ENCODE data around the gene OR2T3. TPM values are rescaled to one million over a fixed set of nuclear protein-coding genes. Genes with fewer than 3 reads are reported as not detected.
"Not testable (repeated sequence)": the region's sequence is repeated elsewhere in the genome, so short reads cannot be mapped to it uniquely, and the experiment has no call there.

OR2T3 gene
- total and polyA plus RNA-seq, 2 experiments from 2014 or later: not detected

GRCh38 chr1:248448409-248449074 is 24.6 kb upstream of the OR2T3 start:
- DNase-seq (ENCODE audit: low read depth in 1 of 2, low spot score in 1 of 2); H3K4me3 ChIP-seq; H3K27me3 ChIP-seq; H3K4me1 ChIP-seq (ENCODE audit: low read depth); H3K36me3 ChIP-seq; H3K27ac ChIP-seq; H3K9me3 ChIP-seq (ENCODE audit: low read depth): not testable (repeated sequence)

- not testable (repeated sequence) for H3K27me3 ChIP-seq; H3K4me3 ChIP-seq; H3K27ac ChIP-seq; DNase-seq (ENCODE audit: low read depth in 1 of 2, low spot score in 1 of 2); H3K9me3 ChIP-seq (ENCODE audit: low read depth); H3K4me1 ChIP-seq (ENCODE audit: low read depth); H3K36me3 ChIP-seq
These were observed 23.2 kb upstream of the OR2T3 start for GRCh38 chr1:248449821-248450465.

- H3K27me3 ChIP-seq; H3K9me3 ChIP-seq (ENCODE audit: low read depth); H3K27ac ChIP-seq; DNase-seq (ENCODE audit: low read depth in 1 of 2, low spot score in 1 of 2); H3K36me3 ChIP-seq; H3K4me3 ChIP-seq; H3K4me1 ChIP-seq (ENCODE audit: low read depth): not testable (repeated sequence)
These were observed 22.5 kb upstream of the OR2T3 start for GRCh38 chr1:248450466-248451145.

- not testable (repeated sequence) for H3K4me3 ChIP-seq; H3K9me3 ChIP-seq (ENCODE audit: low read depth); H3K27me3 ChIP-seq; H3K4me1 ChIP-seq (ENCODE audit: low read depth); H3K36me3 ChIP-seq; H3K27ac ChIP-seq; DNase-seq (ENCODE audit: low read depth in 1 of 2, low spot score in 1 of 2)
These were observed 19.5 kb upstream of the OR2T3 start for GRCh38 chr1:248453619-248454018.

GRCh38 chr1:248455045-248455444 is 18.1 kb upstream of the OR2T3 start:
- not testable (repeated sequence) for H3K4me3 ChIP-seq; H3K9me3 ChIP-seq (ENCODE audit: low read depth); DNase-seq (ENCODE audit: low read depth in 1 of 2, low spot score in 1 of 2); H3K4me1 ChIP-seq (ENCODE audit: low read depth); H3K36me3 ChIP-seq; H3K27me3 ChIP-seq; H3K27ac ChIP-seq

- not testable (repeated sequence) for H3K27ac ChIP-seq; H3K4me3 ChIP-seq; H3K27me3 ChIP-seq; H3K9me3 ChIP-seq (ENCODE audit: low read depth); DNase-seq (ENCODE audit: low read depth in 1 of 2, low spot score in 1 of 2); H3K4me1 ChIP-seq (ENCODE audit: low read depth); H3K36me3 ChIP-seq
These were observed 16.5 kb upstream of the OR2T3 start for GRCh38 chr1:248456635-248457034.

GRCh38 chr1:248459117-248459516 is 14.0 kb upstream of the OR2T3 start:
- not testable (repeated sequence) for H3K36me3 ChIP-seq; H3K4me1 ChIP-seq (ENCODE audit: low read depth); H3K9me3 ChIP-seq (ENCODE audit: low read depth); H3K27ac ChIP-seq; DNase-seq (ENCODE audit: low read depth in 1 of 2, low spot score in 1 of 2); H3K4me3 ChIP-seq; H3K27me3 ChIP-seq

GRCh38 chr1:248471154-248471553 is 2.0 kb upstream of the OR2T3 start:
- no peak for DNase-seq (ENCODE audit: low read depth in 1 of 2, low spot score in 1 of 2)
- H3K4me3 ChIP-seq: no peak overlapping the region
- H3K4me1 ChIP-seq (ENCODE audit: low read depth): no peaks in the 10 kb centered on the region
- no peaks in the 10 kb centered on the region for H3K36me3 ChIP-seq
- no peak for TF ChIP-seq CTCF (IDR thresholded peaks at IDR 0.05; ENCODE audit: low read depth, low read length)
- H3K27me3 ChIP-seq: no peaks in the 10 kb centered on the region
- H3K9me3 ChIP-seq (ENCODE audit: low read depth): no peaks in the 10 kb centered on the region
- H3K27ac ChIP-seq: no peak overlapping the region

GRCh38 chr1:248472111-248472510 is 1.0 kb upstream of the OR2T3 start:
- not testable (repeated sequence) for H3K36me3 ChIP-seq; H3K27ac ChIP-seq; DNase-seq (ENCODE audit: low read depth in 1 of 2, low spot score in 1 of 2); H3K4me1 ChIP-seq (ENCODE audit: low read depth); H3K4me3 ChIP-seq; H3K27me3 ChIP-seq; H3K9me3 ChIP-seq (ENCODE audit: low read depth)

- H3K4me1 ChIP-seq (ENCODE audit: low read depth); H3K36me3 ChIP-seq; H3K27ac ChIP-seq; DNase-seq (ENCODE audit: low read depth in 1 of 2, low spot score in 1 of 2); H3K27me3 ChIP-seq; H3K9me3 ChIP-seq (ENCODE audit: low read depth); H3K4me3 ChIP-seq: not testable (repeated sequence)
These were observed 2.5 kb downstream of the OR2T3 start for GRCh38 chr1:248475660-248476059.

GRCh38 chr1:248481686-248482579 is 8.8 kb downstream of the OR2T3 start:
- not testable (repeated sequence) for H3K36me3 ChIP-seq; H3K27me3 ChIP-seq; H3K27ac ChIP-seq; H3K4me3 ChIP-seq; DNase-seq (ENCODE audit: low read depth in 1 of 2, low spot score in 1 of 2); H3K4me1 ChIP-seq (ENCODE audit: low read depth); H3K9me3 ChIP-seq (ENCODE audit: low read depth)

GRCh38 chr1:248488289-248488688 is 15.1 kb downstream of the OR2T3 start, which contains the start of gene OR2T5:
Gene OR2T5 (plus strand): TSS chr1:248488589. CDS start chr1:248488589, 0 bp downstream.
- H3K4me3 ChIP-seq; H3K27me3 ChIP-seq; H3K4me1 ChIP-seq (ENCODE audit: low read depth); H3K27ac ChIP-seq; H3K9me3 ChIP-seq (ENCODE audit: low read depth); DNase-seq (ENCODE audit: low read depth in 1 of 2, low spot score in 1 of 2); H3K36me3 ChIP-seq: not testable (repeated sequence)

Measured in cardiac muscle cell (in vitro differentiated cells and primary cell).